Hematopoietic multipotent progenitor cell treated with erythropoietin and hydrocortisone succinate and interleukin-3 and kit ligand, for 17 days (in vitro differentiated cells): ENCODE results near the gene YIPF6.
"Not testable (repeated sequence)": the region's sequence is repeated elsewhere in the genome, so short reads cannot be mapped to it uniquely, and the experiment has no call there.

Experiments used
- DNase-seq: peaks from one replicate; pipeline ENCODE4 v3.0.0-alpha.2; 2015; ENCODE audit warnings: low spot score

Gene YIPF6, protein sequence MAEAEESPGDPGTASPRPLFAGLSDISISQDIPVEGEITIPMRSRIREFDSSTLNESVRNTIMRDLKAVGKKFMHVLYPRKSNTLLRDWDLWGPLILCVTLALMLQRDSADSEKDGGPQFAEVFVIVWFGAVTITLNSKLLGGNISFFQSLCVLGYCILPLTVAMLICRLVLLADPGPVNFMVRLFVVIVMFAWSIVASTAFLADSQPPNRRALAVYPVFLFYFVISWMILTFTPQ

DNA sequence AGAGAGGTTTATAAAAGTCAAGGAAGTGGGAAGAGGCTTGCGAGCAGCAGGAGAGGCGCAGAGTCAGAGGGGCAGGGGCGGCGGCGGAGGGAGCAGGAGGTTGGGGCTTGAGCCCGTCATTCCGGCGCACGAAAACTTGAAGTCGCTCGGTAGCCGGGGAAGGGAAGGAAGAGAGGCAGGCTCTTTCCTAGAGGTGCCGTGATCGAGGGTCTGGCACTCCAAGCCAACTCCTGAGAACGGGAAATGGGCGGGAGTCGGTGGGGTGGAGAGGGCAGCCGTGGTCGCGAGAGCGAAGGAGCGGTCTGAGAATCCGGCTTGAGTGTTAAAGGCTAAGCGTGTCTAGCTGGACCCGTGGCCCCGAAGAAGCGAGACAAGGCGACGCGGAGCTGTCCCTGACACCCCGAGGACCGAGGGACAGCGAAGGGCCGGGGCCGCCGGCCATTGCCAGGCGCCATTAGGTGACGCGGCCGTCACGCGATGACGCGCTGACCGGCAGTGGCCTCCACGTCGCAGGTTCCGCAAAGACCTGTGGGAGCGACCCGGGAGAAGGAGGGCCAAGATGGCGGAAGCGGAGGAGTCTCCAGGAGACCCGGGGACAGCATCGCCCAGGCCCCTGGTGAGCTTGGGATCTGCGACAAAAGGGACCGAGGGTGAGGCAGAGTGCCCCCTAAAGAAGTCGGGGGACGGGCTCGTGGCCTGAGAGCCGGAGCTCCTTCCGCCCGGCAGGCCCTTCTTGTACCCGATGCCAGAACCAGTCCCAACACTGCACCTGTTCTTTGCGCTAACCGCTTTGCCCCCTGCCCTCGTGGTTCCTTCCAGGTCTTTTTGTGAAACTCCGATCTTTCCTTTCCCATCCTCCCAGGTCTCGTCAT is at the start of gene YIPF6:
Gene YIPF6 (plus strand): TSS at position 544 of the 872 bp plus-strand sequence. CDS start 16 bp downstream, at position 560.
- DNase-seq, result peak; percentile 79

DNA sequence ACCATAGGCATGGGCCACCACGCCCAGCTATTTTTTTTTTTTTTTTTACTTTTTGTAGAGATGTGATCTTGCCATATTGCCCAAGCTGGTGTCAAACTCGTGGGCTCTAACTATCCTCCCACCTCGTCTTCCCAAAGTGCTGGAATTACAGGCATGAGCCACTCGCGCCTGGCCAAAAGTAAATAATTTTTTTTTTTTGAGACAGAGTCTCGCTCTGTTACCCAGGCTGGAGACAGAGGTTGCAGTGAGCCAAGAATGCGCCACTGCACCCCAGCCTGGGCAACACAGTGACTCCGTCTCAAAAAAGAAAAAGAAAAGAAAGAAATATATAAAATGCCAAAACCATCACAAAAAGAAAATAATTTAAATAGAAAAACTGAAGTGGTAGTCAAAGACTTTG is 47.1 kb upstream of the YIPF6 start:
- DNase-seq, result no peak

DNA sequence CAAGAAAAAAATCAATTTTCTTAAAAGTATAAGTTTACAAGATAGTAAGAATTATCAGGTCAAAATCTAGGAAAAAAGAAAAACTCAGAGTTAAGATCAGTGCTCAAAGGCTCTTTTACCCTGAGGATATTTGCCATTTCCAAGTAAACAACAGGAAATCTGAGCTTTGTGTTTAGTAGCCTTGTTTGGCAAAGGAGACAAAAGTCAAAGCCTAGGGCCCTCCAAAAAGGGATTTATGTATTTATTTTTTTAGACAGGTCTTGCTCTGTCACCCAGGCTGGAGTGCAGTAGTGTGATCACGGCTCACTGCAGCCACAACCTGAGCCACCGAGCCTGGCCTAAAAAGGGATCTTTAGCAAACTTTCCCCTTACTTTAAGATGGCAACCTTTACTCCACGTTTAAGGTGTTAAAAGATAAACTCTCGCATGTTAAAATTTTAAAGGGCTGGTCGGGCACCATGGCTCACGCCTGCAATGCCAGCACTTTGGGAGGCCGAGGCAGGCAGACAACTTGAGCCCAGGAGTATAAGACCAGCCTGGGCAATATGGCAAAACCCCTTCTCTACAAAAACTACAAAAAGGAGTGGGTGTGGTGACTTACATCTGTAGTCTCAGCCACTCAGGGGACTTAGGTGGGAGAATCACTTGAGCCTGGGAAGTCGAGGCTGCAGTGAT is 44.2 kb upstream of the YIPF6 start:
- DNase-seq, result no peak

DNA sequence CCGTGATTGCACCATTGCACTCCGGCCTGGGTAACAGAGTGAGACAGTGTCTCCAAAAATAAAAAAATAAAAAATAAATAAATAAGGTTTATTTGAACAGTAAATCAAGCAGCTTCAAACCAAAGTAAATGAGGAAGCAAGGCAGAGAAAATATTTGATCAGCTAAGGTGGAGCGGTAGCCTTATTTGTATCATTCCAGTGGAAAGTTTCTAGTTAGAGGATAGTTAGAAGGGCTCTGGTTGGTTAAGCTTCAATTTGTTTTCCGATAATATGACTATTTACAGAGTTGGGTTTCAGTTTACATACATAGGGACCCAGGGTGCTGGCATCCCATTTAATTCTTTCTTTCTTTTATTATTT is 43.7 kb upstream of the YIPF6 start:
- no peak for DNase-seq

DNA sequence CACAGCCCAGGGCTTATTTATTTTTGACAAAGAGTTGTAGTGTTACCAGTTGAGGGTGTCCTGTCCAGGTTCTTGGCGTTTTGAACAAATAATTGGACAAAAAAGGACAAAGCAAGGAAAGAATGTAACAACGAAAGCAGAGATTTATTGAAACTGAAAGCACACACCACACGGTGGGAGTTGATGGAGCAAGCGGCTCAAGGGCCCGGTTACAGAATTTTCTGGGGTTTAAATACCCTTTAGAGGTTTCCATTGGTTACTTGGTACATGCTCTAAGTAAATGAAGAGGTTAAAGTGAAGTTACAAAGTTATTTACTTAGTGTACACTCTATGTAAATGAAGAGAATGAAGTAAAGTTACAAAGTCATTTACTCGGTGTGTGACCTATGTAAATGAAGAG is 37.8 kb upstream of the YIPF6 start:
- DNase-seq, result no peak

DNA sequence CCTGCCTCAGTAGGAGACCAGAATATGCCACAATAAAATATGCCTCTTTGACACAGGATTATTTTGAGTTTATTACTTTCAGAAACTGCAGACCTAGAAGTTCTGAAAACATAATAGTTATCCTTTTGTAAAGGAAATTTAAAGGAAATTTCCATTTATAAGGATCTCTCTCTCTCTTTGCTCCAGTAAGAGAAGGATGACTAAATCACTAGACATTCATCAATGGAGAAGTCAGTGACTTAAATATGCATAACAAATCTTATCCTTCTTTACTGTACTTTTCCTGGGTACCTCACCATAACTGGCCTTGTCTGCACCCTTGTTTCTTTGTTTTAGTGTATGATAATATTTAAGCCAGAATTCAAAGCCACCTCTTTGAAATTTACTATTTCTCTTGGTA is 37.3 kb upstream of the YIPF6 start:
- DNase-seq, result no peak

DNA sequence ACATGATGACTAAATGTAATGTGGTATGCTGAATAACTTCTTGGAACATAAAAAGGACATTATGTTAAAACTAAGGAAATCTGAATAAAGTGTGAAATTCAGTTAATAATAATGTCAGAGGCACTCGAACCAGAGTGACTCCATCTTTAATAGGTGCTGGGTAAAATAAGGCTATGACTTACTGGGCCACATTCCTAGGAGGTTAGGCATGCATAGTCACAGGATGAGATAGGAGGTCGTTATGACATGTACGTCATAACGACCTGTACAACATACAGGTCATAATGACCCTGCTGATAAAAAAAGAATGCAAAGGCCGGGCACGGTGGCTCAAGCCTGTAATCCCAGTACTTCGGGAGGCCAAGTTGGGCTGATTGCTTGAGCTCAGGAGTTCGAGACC is 36.7 kb upstream of the YIPF6 start:
- DNase-seq, result no peak

DNA sequence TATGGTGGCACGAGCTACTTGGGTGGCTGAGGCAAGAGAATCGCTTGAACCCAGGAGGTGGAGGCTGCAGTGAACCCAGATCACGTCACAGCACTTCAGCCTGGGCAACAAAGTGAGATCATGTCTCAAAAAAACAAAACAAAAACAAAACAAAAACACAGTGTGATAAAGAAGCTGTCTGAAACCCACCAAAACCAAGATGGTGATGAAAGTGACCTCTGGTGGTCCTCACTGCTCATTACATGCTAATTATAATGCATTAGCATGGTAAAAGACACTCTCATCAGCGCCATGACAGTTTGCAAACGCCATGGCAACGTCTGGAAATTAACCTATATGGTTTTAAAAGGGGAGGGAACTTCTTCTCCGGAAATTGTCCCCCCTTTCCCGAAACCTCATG is 36.2 kb upstream of the YIPF6 start:
- DNase-seq, result peak; percentile 18

DNA sequence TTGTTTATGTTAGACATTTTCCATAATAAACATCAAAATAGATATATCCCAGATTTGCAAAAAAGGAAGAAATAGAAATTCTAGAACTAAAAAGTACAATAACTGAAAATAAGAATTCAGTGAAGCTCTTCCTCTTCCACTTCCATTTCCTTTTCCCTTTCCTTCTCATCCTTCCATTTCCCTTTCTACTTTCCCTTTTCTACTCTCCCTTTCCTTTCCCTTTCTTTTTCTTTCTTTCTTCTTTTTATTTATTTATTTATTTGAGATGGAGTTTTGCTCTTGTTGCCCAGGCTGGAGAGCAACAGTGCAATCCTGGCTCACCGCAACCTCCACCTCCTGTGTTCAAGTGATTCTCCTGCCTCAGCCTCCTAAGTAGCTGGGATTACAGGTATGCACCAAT is 35.0 kb upstream of the YIPF6 start:
- no peak for DNase-seq

DNA sequence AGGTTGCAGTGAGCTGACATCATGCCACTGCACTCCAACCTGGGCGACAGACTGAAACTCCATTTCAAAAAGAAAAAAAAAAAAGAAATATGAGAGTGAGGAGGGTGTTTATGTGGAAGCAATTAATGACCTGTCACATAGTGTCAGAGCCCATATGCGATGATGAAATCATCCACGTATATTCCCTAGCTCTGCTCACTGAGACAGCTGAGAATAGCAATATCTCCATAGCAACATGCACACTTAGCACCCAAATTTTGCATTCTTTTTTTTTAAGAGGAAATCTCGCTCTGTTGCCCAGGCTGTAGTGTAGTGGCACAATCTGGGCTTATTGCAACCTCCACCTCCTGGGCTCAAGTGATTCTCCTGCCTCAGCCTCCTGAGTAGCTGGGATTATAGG is 34.1 kb upstream of the YIPF6 start:
- DNase-seq, result no peak

DNA sequence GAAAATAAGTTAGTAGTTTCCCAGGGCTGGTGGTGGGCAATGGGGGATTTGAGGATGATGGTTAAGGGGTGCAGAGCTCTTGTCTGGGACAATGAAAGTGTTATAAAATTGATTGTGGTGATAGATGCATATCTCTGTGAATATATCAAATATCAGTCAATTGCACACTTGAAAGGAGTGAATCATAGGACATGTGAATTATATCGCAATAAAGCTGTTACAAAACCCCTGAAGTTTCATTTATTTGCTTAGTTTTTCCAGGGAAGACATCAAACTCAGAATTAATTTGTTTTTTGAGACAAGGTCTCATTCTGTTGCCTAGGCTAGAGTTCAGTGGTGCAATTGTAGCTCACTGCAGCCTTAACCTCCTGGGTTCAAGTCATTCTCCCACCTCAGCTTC is 17.9 kb upstream of the YIPF6 start:
- DNase-seq, result no peak

DNA sequence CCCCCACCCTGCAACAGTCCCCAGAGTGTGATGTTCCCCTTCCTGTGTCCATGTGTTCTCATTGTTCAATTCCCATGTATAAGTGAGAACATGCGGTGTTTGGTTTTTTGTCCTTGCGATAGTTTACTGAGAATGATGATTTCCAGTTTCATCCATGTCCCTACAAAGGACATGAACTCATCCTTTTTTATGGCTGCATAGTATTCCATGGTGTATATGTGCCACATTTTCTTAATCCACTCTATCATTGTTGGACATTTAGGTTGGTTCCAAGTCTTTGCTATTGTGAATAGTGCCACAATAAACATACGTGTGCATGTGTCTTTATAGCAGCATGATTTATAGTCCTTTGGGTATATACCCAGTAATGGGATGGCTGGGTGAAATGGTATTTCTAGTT is 12.7 kb upstream of the YIPF6 start:
- DNase-seq, result not testable (repeated sequence)

DNA sequence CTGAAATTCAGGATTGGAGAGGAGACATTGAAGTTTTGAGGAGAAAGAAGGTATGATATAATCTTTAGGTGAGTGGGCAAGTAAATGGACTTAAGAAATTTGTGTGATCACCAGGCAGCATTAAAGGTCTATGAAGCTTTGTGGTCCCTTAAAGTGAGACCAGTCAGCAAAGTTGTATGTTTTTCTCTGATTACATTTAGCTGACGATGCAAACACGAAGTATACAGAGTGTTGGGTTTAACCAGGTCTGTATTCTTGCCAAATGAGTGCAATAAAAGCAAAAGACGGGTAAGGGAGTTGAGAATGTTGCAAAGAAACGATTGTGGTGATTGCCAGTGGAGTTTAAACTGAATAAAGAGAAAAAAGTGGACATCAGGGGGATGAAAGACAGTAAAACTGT is 11.6 kb upstream of the YIPF6 start:
- no peak for DNase-seq

DNA sequence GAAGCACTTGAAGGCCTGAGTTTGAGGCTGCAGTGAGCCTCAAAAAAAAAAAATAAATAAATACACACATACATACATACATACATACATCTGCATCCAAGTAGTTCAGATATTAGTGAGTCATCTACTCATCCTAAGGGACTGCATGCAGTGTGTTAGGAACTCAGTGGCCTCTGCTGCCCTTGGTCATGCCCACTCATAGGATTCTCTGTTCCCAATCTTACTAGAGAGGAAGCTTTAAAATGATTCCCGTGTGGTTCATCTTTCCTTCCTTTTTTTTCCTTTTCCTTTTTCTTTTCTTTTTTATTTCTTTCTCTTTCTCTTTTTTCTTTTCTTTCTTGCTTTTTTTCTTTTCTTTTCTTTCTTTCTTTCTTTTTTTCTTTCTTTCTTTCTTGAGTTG is 10.9 kb upstream of the YIPF6 start:
- no peak for DNase-seq

DNA sequence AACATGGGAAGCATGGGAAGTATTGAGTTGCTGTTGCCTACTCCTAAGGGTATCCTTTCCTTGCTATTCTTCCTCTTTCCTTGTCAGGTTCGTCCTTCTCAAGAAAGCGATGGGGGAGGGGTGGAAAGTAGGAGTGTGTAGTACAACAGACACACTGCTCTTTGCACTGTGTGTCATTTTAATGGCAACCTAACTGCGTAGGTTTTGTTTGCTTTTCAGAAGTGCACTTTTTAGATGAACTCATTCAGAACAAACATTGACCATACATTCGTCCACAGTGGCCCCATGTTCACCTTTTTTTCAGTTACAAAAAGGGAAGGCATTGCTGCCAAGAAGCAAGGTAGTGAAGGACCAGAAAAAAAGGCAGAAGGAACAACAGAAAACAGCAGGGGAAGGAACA is 10.2 kb upstream of the YIPF6 start:
- DNase-seq, result no peak

DNA sequence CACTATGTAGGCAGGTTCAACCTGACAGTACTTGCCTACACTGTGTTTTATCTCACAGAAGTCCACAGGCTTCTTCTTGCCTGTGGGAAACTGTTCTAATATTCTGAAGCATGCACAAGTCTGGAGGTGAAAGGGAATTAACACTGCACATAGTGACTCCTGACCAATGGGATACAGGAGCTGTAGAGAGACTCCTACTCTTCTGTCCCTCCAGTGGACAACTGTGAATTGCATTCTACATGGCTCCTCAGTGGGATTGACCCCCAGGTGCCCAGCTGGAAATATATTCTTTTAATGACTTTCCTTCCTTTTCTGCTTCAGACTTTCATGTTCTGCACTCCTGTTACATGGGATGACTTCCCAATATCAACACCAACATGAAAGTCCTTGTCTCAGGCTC is 8.2 kb upstream of the YIPF6 start:
- no peak for DNase-seq

DNA sequence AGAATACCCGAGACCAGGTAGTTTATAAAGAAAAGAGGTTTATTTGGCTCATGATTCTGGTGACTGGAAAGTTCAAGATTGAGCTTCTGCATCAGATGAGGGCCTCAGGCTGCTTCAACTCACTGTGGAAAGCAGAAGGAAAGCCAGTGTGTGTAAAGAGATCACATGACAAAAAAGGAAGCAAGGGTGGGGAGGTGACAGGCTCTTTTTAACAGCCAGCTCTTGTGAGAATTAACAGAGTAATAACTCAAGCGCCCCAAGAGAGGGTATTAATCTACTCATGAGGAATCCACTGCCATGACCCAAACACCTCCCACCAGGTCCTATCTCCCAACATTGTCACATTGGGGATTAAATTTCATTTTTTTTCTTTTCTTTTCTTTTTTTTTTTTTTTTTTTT is 6.3 kb upstream of the YIPF6 start:
- DNase-seq, result no peak

DNA sequence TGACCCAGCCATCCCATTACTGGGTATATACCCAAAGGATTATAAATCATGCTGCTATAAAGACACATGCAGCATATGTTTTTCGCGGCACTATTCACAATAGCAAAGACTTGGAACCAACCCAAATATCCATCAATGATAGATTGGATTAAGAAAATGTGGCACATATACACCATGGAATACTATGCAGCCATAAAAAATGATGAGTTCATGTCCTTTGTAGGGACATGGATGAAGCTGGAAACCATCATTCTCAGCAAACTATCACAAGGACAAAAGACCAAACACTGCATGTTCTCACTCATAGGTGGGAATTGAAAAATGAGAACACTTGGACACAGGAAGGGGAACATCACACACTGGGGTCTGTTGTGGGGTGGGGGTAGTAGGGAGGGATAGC is 5.1 kb upstream of the YIPF6 start:
- not testable (repeated sequence) for DNase-seq

DNA sequence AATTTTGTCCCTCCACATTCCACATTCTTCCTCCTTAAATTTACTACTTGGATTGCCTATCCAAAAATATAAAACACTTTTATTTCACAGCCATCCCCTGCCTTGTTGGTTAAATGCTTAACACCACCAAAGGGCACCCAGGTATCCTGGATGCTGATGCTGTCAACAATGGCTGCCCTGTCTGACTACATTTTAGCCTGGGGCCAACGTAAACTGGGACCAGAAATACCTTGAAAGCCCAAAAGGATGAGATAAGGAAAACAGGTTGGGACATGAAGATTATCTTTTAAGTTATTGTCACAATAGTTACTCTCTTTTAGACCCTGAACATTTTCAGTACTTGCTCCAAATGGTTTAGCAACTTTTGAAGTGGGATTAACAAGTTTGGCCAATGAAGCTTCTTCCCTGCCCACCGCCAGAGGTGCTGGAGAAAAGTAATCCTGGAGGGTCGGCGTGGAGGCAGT is 775 bp upstream of the YIPF6 start:
- DNase-seq, result peak; percentile 34

DNA sequence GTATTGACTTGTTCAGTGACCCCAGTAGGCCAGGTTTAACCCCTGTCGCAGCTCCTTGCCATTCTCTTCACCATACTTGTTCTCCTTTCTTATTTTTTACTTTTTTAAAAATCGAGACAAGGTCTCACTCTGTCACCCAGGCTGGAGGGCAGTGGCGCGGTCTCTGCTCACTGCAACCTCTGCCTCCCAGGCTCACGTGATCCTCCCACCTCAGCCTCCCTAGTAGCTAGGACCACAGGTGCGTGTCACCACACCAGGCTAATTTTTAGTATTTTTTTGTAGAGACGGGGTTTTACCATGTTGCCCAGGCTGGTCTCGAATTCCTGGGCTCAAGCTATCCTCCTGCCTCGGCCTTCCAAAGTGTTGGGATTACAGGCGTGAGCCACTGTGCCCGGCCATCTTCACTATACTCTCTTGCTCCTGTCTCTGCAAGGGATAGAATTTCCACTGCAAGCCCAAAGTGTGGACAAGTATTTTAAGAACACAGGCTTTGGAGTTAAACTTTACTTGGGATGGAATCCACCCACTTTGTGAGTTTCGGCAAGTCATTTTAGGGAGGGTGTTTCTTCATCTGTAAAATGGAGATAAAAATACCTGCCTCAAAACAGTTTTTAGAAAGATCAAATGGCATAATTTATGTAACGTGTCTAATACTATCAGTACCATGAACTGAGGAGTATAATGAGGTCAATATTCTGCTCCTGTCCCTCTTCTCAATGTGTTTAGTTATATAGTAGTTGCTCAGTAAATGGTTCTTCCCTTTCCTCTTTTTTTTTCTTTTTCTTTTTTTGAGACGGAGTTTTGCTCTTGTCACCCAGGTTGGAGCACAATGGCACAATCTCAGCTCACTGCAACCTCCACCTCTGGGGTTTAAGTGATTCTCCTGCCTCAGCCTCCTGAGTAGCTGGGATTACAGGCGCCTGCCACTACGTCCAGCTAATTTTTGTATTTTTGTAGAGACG is 973 bp downstream of the YIPF6 start:
- peak; percentile 52 for DNase-seq

DNA sequence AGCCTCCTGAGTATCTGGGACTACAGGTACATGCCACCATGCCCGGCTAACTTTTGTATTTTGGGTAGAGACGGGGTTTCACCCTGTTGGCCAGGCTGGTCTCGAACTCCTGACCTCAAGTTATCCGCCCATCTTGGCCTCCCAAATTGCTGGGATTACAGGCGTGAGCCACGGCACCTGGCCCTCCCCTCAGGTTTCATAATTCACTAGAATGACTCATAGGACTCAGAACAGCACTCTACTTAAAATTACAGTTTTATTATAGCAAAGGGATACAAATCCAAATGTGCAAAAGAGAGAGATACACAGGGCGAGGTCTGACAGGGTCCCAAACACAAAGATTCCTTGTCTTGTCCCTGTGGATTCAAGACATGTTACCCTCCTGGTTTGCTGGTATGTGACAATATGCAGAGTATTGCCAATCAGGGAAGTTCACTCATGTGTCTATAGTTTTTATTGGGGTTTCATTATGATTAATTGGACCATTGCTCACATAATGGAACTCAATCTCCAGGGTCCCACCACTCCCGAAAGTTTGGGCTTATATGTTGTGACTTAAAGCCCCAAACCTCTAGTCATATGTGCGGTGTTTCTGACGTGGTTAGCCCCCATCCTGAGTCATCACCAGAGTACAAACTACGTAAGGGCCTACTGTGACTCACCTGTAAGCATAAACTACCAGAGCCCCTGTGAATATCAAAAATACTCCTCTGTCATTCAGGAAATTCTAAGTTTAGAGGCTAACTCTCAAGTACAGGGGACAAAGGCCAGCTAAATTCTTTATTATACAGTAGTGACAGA is 5.2 kb downstream of the YIPF6 start:
- no peak for DNase-seq
